Endothelial cell of umbilical vein (primary cell): ENCODE data around the gene TH. TPM values are rescaled to one million over a fixed set of nuclear protein-coding genes. Genes with fewer than 3 reads are reported as not detected.

ENCODE experiments used
- BruUV-seq: library from RNA; stranded (reverse); fragments of 400-500 nt; replicated peaks from 2 replicates; lab custom pipeline; 2021; lab: Mats Ljungman, UMichigan
- CTCF ChIA-PET: fragments of 300-600, 350-600 bp; sonication (Branson Sonifier 250); formaldehyde crosslinking; loops from one replicate; lab custom pipeline; 2021; ENCODE audit warnings: antibody characterized with exemption, inconsistent platforms; lab: Charles Lee
- POLR2A ChIA-PET: fragments of 300-600, 350-600 bp; sonication (Branson Sonifier 250); formaldehyde crosslinking; loops from one replicate; lab custom pipeline; 2021; ENCODE audit warnings: antibody characterized with exemption, inconsistent platforms; lab: Charles Lee
- DNase-seq: peaks from one replicate; pipeline ENCODE4 v3.0.0-alpha.2; 2011; ENCODE audit warnings: low read depth, low spot score
- FAIRE-seq: peaks from 2 replicates; lab custom pipeline; 2011; peaks lifted over from hg19 to GRCh38; lab: Jason Lieb, UNC
- H2AFZ ChIP-seq: 2 replicates; pipeline ENCODE4 v1.6.0; 2012; ENCODE audit warnings: low read depth, low read length, control low read depth, inconsistent platforms
- H3K27ac ChIP-seq: 2 replicates; pipeline ENCODE4 v1.5.1; 2011; ENCODE audit warnings: low read depth, mild to moderate bottlenecking, control low read depth, low read length, moderate library complexity; ENCODE audit not compliant: insufficient read depth
- H3K27me3 ChIP-seq, 2 experiments: 2 replicates each; pipeline versions ENCODE4 v1.6.0 to v1.6.1; 2011; ENCODE audit warnings: low read length in 2 of 2, mixed read lengths in 1 of 2; ENCODE audit not compliant: control insufficient read depth in 2 of 2, insufficient read depth in 2 of 2
- H3K36me3 ChIP-seq, 2 experiments: 2 replicates in 1 of 2; 3 replicates in 1 of 2; pipeline ENCODE4 v1.5.1; 2011; ENCODE audit warnings: low read length in 2 of 2, mild to moderate bottlenecking in 1 of 2, moderate library complexity in 1 of 2; ENCODE audit not compliant: control insufficient read depth in 2 of 2, insufficient read depth in 2 of 2; ENCODE audit errors: extremely low read depth in 1 of 2
- H3K4me1 ChIP-seq: 3 replicates; pipeline ENCODE4 v1.5.1; 2011; ENCODE audit warnings: mild to moderate bottlenecking, low read length; ENCODE audit not compliant: control insufficient read depth, insufficient read depth; ENCODE audit errors: extremely low read depth
- H3K4me2 ChIP-seq: 2 replicates; pipeline ENCODE4 v1.6.1; 2011; ENCODE audit warnings: low read length, control low read depth, mixed read lengths; ENCODE audit not compliant: insufficient read depth
- H3K4me3 ChIP-seq, 3 experiments: fragments of 200-600 bp in 1 of 3; sonication (generic), shearing (Covaris generic) in 1 of 3; replicated peaks in 1 of 3; 2 replicates each; pipeline ENCODE4 v1.5.1; 2011 to 2016; ENCODE audit warnings: control low read depth in 3 of 3, low read length in 3 of 3, mild to moderate bottlenecking in 2 of 3, inconsistent platforms in 1 of 3, low read depth in 1 of 3, moderate library complexity in 1 of 3; ENCODE audit not compliant: insufficient read depth in 1 of 3
- H3K79me2 ChIP-seq: 2 replicates; pipeline ENCODE4 v1.6.0; 2012; ENCODE audit warnings: low read length, inconsistent platforms; ENCODE audit not compliant: control insufficient read depth, insufficient read depth
- H3K9ac ChIP-seq: replicated peaks from 2 replicates; pipeline ENCODE3; 2011; ENCODE audit warnings: low read length, control low read depth; ENCODE audit not compliant: insufficient read depth; ENCODE audit errors: extremely low read depth
- H3K9me1 ChIP-seq: replicated peaks from 3 replicates; pipeline ENCODE4 v1.6.0; 2011; ENCODE audit warnings: mild to moderate bottlenecking, low read length; ENCODE audit not compliant: control insufficient read depth, insufficient read depth; ENCODE audit errors: extremely low read depth
- H3K9me3 ChIP-seq: replicated peaks from 2 replicates; pipeline ENCODE4 v1.5.1; 2012; ENCODE audit warnings: low read length, inconsistent platforms; ENCODE audit not compliant: control insufficient read depth, insufficient read depth
- H4K20me1 ChIP-seq: replicated peaks from 2 replicates; pipeline ENCODE3; 2011; ENCODE audit warnings: mild to moderate bottlenecking, low read length; ENCODE audit not compliant: control insufficient read depth, insufficient read depth; ENCODE audit errors: extremely low read depth
- EZH2 ChIP-seq: IDR thresholded peaks from 2 replicates; pipeline ENCODE4 v1.6.1; 2012; ENCODE audit warnings: borderline replicate concordance, low read depth, mild to moderate bottlenecking, moderate library complexity, low read length, inconsistent platforms; ENCODE audit not compliant: severe bottlenecking
- FOS ChIP-seq: IDR thresholded peaks from 2 replicates; pipeline ENCODE4 v1.6.1; 2011; ENCODE audit warnings: mild to moderate bottlenecking, low read length, moderate library complexity, borderline replicate concordance; ENCODE audit not compliant: insufficient read depth
- GATA2 ChIP-seq: IDR thresholded peaks from 2 replicates; pipeline ENCODE4 v1.7.0; 2011; ENCODE audit warnings: low read depth, mild to moderate bottlenecking, moderate library complexity, mixed read lengths, low read length; ENCODE audit not compliant: insufficient read length, insufficient read depth
- JUN ChIP-seq: IDR thresholded peaks from 2 replicates; pipeline ENCODE4 v1.6.1; 2011; ENCODE audit warnings: borderline replicate concordance, low read depth; ENCODE audit not compliant: insufficient read length, insufficient read depth
- MYC ChIP-seq: IDR thresholded peaks from one replicate; pipeline ENCODE4 v1.6.1; 2011; ENCODE audit warnings: mild to moderate bottlenecking, low read depth, low read length
- POLR2A ChIP-seq: IDR thresholded peaks from 2 replicates; pipeline ENCODE4 v1.6.1; 2012; ENCODE audit warnings: low read depth, mild to moderate bottlenecking, control low read depth, low read length
- POLR2AphosphoS5 ChIP-seq: IDR thresholded peaks from 2 replicates; pipeline ENCODE4 v1.6.1; 2012; ENCODE audit warnings: low read depth, mild to moderate bottlenecking, control low read depth, low read length, moderate library complexity; ENCODE audit not compliant: insufficient read depth
- dilution Hi-C: fragments of 300-500 bp; cut with MboI; formaldehyde crosslinking; loops from one replicate; pipeline ENCODE4 v1.15.0; 2019; ENCODE audit warnings: low sequenced_read_pairs; ENCODE audit not compliant: extremely low pct_ligation_motif_present
- intact Hi-C: fragments of 100-400 bp; cut with micrococcal nuclease; formaldehyde crosslinking; loops from one replicate; pipeline ENCODE4 v1.10.0; 2022
- polyA plus RNA-seq, 4 experiments: library from polyadenylated mRNA; depleted of rRNA in 3 of 4; stranded (reverse) in 3 of 4; unstranded in 1 of 4; fragments of >200 nt; gene quantifications; 2 replicates each; pipeline versions ENCODE4 v1.2.1 to v1.2.3, GENCODE V29; 2011 to 2012; ENCODE audit warnings: missing spikeins in 1 of 4
- total RNA-seq: library from RNA; stranded (reverse); gene quantifications from 2 replicates; pipeline ENCODE4 v1.2.3, GENCODE V29; 2021
- TF ChIP-seq, protein P1 (sequence below), 2 donors: IDR thresholded peaks; 1 replicate in 1 of 2; 2 replicates in 1 of 2; pipeline ENCODE4 v1.5.1; 2011; ENCODE audit warnings: low read length in 2 of 2, mild to moderate bottlenecking in 2 of 2, moderate library complexity in 2 of 2, control low read depth in 1 of 2, inconsistent platforms in 1 of 2, low read depth in 1 of 2; ENCODE audit not compliant: insufficient read depth in 1 of 2; ENCODE audit errors: extremely low read depth in 1 of 2
- TF ChIP-seq, protein P2 (sequence below): IDR thresholded peaks from 2 replicates; pipeline ENCODE4 v1.6.1; 2011; ENCODE audit not compliant: insufficient read depth, insufficient read length

The TH gene
- total and polyA plus RNA-seq, 2 donors (not counting 3 experiments of a cell fraction or from before 2014, with no cell fraction given) = not detected

DNA sequence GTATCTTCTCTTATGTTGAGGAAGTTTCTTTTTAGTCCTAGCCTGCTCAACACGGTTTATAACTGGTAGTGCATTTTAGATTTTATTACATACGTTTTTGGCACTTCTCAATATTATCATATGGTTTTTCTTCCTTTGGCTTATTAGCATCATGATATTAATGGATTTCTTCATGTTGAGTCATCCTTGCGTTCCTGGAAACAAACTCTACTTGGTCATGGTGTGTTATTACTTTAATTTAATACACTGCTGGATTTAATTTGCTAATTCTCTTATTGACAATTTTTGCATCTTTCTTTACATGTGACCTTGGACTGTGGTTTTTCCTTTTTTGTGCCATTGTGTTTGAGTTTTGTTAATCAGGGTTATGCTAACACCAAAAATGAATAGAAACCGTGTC, 52.9 kb downstream of the TH start:
- Histone ChIP-seq H3K4me2 (no peak overlapping the region), H3K9me1 (no peaks in the 10 kb centered on the region), H2AFZ (no peak overlapping the region), H3K4me3 (no peak overlapping the region), H3K9me3 (no peaks in the 10 kb centered on the region), H4K20me1 (no peaks in the 10 kb centered on the region), H3K9ac (no peak overlapping the region), H3K27ac (no peak overlapping the region), H3K27me3 (peaks cover 0 to 7% of the 10 kb centered on the region in 2 experiments), H3K79me2 (no peaks in the 10 kb centered on the region), H3K36me3 (no peaks in the 10 kb centered on the region), H3K4me1 (no peaks in the 10 kb centered on the region)
- DNase-seq (no peak), FAIRE-seq (no peak)
- POLR2A ChIA-PET = no interaction called here
- TF ChIP-seq, protein P1, sequence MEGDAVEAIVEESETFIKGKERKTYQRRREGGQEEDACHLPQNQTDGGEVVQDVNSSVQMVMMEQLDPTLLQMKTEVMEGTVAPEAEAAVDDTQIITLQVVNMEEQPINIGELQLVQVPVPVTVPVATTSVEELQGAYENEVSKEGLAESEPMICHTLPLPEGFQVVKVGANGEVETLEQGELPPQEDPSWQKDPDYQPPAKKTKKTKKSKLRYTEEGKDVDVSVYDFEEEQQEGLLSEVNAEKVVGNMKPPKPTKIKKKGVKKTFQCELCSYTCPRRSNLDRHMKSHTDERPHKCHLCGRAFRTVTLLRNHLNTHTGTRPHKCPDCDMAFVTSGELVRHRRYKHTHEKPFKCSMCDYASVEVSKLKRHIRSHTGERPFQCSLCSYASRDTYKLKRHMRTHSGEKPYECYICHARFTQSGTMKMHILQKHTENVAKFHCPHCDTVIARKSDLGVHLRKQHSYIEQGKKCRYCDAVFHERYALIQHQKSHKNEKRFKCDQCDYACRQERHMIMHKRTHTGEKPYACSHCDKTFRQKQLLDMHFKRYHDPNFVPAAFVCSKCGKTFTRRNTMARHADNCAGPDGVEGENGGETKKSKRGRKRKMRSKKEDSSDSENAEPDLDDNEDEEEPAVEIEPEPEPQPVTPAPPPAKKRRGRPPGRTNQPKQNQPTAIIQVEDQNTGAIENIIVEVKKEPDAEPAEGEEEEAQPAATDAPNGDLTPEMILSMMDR (IDR thresholded peaks at IDR 0.05; ENCODE audit: extremely low read depth in 1 of 2, insufficient read depth in 1 of 2, low read depth in 1 of 2, low read length in 2 of 2) = no peak
- TF ChIP-seq MYC (no peak), POLR2AphosphoS5 (no peak), JUN (no peak), GATA2 (no peak), POLR2A (no peak), EZH2 (no peak), FOS (no peak)
- TF ChIP-seq, protein P2, sequence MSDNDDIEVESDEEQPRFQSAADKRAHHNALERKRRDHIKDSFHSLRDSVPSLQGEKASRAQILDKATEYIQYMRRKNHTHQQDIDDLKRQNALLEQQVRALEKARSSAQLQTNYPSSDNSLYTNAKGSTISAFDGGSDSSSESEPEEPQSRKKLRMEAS = no peak
- dilution Hi-C loops = no loop called here
- CTCF ChIA-PET = no interaction called here
- BruUV-seq = no TSS peak
- intact Hi-C loops = no loop called here
